Measurements from ENCODE around the gene ARHGEF28.

The ARHGEF28 gene

DNA sequence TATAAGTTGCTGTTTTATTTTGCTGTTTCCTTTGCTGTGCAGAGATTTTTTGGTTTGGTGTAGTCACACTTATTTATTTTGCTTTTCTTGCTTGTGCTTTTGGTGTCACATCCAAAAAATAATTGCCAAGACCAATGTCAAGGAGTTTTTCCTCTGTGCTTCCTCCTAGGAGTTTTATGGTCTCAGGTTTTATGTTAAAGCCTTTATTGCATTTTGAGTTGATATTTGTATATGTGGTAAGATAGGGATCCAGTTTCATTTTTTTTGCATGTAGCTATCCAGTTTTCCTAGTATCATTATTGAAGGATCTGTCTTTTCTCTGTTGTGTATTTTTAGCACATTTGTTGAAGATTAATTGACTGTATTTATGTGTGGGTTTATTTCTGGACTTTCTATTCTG, 210.6 kb downstream of the ARHGEF28 start:
- DNase-seq (ENCODE audit: low spot score): no peak
- no peak overlapping the region for H3K27ac ChIP-seq
- TF ChIP-seq, protein P1, sequence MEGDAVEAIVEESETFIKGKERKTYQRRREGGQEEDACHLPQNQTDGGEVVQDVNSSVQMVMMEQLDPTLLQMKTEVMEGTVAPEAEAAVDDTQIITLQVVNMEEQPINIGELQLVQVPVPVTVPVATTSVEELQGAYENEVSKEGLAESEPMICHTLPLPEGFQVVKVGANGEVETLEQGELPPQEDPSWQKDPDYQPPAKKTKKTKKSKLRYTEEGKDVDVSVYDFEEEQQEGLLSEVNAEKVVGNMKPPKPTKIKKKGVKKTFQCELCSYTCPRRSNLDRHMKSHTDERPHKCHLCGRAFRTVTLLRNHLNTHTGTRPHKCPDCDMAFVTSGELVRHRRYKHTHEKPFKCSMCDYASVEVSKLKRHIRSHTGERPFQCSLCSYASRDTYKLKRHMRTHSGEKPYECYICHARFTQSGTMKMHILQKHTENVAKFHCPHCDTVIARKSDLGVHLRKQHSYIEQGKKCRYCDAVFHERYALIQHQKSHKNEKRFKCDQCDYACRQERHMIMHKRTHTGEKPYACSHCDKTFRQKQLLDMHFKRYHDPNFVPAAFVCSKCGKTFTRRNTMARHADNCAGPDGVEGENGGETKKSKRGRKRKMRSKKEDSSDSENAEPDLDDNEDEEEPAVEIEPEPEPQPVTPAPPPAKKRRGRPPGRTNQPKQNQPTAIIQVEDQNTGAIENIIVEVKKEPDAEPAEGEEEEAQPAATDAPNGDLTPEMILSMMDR (IDR thresholded peaks at IDR 0.05): no peak
- no peak overlapping the region for H3K4me3 ChIP-seq

DNA sequence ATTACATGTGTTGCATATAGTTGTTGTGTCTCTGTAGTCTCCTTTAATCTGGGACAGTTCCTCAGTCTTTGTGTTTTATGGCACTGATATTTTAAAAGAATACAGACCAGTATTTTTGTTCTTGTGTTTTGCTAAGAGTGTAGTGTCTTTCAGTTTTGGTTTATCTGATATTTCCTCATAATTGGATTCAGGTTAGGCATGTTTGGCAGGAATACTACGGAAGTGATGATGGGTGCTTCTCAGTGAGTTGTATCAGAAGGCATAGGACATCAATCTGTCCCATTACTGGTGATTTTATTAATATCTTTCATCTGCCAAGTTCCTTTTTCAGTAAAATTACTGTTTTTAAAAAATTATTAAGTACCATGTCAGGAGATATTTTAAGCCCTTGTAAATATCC, 212.9 kb downstream of the ARHGEF28 start:
- Histone ChIP-seq H3K4me3 (no peak overlapping the region), H3K27ac (no peak overlapping the region)
- TF ChIP-seq, protein P1 (IDR thresholded peaks at IDR 0.05): no peak
- DNase-seq (ENCODE audit: low spot score): no peak

DNA sequence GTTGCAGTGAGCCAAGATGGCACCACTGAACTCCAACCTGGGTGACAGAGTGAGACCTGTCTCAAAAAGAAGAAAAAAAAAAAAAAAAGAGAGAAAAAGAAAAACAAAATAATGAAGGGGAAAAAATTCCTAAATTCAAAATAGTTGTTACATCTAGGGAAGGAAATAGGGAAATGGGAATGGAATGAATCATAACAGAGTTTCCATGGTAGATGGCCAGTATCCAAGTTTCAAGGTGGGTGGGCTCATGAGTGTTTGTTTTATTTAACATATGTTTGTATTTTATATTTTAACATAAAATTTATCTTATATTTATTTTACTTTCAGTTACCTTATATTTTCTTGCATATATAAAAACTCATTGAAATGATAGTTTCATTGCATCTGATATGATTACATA, 215.6 kb downstream of the ARHGEF28 start:
- TF ChIP-seq, protein P1 (IDR thresholded peaks at IDR 0.05): no peak
- Histone ChIP-seq H3K27ac (no peak overlapping the region), H3K4me3 (no peak overlapping the region)
- no peak for DNase-seq (ENCODE audit: low spot score)

DNA sequence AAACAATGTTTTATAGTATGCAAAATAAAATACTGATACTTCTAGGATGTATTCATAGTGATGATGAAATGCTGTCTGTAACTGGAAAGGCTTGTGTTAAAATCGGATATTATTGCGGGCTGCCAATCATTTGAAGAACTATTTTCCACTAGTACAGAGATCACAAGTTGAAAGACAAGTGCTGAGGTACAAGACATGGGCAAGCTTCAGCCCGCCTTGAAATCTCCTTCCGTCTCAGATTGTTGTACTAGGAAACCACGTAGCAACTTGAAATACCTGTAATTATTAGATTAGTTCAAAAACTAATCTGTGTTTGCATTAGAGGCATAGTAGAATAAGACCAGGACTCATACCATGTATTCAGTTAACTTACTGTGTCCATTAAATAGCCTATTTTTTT, 218.2 kb downstream of the ARHGEF28 start:
- no peak for DNase-seq (ENCODE audit: low spot score)
- Histone ChIP-seq H3K27ac (no peak overlapping the region), H3K4me3 (no peak overlapping the region)

DNA sequence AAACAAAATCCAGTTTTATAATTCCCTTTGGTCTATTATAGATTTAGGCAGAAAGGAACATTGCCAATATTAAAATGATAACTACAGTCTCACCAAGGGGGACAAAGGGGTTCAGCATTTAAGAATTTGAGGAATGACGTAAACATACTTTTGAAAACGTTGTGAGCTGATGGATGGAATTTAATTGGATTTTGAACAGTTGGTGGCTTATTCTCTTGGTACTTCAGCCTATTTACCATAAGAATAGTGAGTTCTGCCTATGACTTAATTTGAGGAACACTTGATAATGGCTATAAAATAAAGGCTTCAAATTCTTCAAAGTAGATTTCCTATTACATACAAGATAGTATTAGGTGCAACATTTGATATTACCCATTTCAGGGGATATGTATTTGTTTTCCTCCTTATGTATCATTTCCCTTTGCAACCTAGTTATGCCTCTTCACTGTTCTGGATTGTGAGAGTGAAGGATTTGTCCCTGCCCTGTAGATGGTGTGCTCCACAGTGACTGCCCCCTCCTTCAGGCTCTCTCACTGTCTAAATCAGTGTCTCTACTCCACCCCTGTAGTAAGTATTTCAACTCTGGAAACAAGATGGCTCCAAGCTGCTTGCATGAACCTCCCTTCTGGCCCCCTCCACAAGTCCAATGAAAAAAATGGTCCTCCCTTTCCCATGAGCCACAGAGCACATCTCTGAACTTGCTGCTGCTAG, 225.6 kb downstream of the ARHGEF28 start:
- DNase-seq (ENCODE audit: low spot score): no peak
- Histone ChIP-seq H3K4me3 (no peak overlapping the region), H3K27ac (no peak overlapping the region)
- TF ChIP-seq, protein P1 (IDR thresholded peaks at IDR 0.05): no peak

More for the DNA sequence above, 218.2 kb downstream of the ARHGEF28 start:
- TF ChIP-seq, protein P1 (IDR thresholded peaks at IDR 0.05): no peak

DNA sequence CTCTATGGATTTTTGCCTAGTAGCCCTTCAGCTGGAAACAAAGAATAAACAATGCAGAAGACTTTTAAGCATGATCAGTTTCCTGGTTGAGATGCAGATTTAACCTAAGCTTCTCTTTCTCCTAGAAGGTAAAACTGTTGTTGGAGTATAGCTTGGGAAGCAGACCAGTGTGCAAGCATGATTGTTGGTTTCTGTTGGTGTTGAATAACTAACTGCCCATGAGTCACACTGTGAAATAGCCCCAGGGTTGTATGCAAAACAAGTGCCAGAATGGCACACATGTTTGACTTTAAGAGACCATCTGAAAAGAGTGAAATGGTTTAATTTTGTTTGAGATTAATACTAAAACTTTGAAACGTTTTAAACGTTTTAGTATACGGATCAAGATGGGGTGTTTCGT, 227.1 kb downstream of the ARHGEF28 start:
- Histone ChIP-seq H3K4me3 (no peak overlapping the region), H3K27ac (no peak overlapping the region)
- no peak for DNase-seq (ENCODE audit: low spot score)
- TF ChIP-seq, protein P1 (IDR thresholded peaks at IDR 0.05): no peak

DNA sequence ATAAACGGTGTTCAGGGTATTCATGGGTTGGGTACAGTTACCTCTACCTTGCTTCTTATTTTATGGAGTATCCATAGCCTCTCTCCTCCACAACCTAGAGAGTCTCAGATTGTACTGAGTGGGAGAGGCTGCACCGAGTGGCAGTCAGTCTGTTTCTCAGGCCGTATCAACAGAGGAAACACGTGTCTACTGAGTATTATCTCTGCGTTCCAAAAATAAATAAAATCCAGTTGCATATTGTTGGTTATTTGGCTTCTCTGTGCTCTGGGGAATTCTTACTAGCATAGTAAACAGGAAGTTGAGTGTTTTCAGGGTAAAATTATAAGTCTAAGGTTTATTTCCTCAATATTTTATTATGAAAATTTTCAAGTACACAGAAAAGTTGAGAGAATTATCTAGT, 231.0 kb downstream of the ARHGEF28 start:
- Histone ChIP-seq H3K4me3 (no peak overlapping the region), H3K27ac (no peak overlapping the region)
- TF ChIP-seq, protein P1 (IDR thresholded peaks at IDR 0.05): no peak
- DNase-seq (ENCODE audit: low spot score): no peak

All from coronary artery (tissue), 2 donors.